HFF-Myc (cell line): ENCODE measurements around the gene PNMA1.

Experiments
- DNase-seq: peaks from one replicate; pipeline ENCODE4 v3.0.0-alpha.2; 2011; ENCODE audit warnings: low read depth; ENCODE audit errors: extremely low read depth
- H3K4me3 ChIP-seq: replicated peaks from 2 replicates; pipeline ENCODE4 v1.5.1; 2011; ENCODE audit warnings: low read depth, mild to moderate bottlenecking, control low read depth, low read length
- TF ChIP-seq, protein P1 (sequence below): IDR thresholded peaks from 2 replicates; pipeline ENCODE4 v1.5.1; 2012; ENCODE audit warnings: mild to moderate bottlenecking, low read depth, low read length, control low read depth; ENCODE audit errors: missing control alignments

Gene PNMA1

DNA sequence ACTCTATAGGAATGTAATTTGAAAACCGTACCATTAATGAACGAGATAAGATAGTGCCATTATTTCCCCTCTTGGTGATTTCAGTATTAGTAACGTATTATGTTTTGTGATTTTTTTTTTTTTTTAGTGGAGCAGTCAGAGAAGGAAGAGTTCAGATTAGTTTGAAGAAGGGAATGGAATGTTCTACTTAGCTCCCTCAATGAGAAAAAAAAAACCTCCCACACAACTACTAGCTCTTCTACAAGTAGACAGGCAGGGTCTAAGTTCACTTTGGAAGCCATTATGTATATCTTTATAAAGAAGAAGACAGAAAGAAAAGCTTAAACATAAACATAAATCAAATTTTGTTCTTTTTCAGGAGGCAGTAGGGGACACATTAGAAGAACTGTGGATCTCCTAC lies 27.3 kb downstream of the PNMA1 start:
- H3K4me3 ChIP-seq, result no peak overlapping the region
- TF ChIP-seq, protein P1, sequence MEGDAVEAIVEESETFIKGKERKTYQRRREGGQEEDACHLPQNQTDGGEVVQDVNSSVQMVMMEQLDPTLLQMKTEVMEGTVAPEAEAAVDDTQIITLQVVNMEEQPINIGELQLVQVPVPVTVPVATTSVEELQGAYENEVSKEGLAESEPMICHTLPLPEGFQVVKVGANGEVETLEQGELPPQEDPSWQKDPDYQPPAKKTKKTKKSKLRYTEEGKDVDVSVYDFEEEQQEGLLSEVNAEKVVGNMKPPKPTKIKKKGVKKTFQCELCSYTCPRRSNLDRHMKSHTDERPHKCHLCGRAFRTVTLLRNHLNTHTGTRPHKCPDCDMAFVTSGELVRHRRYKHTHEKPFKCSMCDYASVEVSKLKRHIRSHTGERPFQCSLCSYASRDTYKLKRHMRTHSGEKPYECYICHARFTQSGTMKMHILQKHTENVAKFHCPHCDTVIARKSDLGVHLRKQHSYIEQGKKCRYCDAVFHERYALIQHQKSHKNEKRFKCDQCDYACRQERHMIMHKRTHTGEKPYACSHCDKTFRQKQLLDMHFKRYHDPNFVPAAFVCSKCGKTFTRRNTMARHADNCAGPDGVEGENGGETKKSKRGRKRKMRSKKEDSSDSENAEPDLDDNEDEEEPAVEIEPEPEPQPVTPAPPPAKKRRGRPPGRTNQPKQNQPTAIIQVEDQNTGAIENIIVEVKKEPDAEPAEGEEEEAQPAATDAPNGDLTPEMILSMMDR, result no peak
- DNase-seq, result no peak

DNA sequence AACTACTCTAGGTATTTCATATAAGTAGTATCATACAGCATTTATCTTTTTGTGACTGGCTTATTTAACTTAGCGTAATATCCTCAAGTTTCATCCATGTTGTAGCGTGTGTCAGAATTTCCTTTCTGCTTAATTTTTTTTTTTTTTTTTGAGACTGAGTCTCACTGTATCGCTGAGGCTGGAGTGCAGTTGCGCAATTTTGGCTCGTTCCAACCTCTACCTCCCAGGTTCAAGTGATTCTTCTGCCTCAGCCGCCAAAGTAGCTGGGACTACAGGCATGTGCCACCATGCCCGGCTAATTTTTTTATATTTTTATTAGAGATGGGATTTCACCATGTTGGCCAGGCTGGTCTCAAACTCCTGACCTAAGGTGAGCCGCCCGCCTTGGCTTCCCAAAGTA lies 28.9 kb downstream of the PNMA1 start:
- H3K4me3 ChIP-seq, result no peak overlapping the region
- DNase-seq, result no peak
- TF ChIP-seq, protein P1, result no peak

DNA sequence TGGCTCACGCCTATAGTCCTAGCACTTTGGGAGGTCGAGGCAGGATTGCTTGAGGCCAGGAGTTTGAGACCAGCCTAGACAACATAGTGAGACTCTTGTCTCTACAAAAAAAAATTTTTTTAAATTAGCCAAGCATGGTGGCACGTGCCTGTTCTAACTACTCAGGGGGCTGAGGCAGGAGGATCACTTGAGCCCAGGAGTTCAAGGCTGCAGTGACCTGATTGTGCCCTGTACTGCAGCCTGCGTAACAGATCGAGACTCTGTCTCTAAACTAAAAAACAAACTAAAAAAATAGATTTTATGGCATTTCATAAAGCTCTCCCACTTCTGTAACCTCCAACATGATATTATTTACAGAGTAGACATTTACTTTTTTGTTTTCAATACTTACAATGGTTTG lies 29.6 kb downstream of the PNMA1 start:
- TF ChIP-seq, protein P1, result no peak
- no peak for DNase-seq
- no peak overlapping the region for H3K4me3 ChIP-seq

DNA sequence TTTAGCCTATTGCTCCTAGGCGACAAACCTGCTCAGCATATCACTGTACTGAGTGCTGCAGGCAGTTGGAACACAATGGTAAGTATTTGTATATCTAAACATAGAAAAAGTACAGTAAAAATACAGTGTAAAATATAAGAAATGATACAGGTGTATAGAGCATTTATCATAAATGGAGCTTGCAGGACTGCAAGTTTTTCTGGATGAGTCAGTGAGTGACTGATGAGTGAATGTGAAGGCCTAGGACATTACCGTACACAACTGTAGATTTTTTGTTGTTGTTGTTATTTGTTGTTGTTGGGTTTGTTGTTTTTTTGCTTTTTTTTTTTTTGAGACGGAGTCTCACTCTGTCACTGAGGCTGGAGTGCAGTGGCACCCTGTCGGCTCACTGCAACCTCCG lies 33.4 kb downstream of the PNMA1 start:
- no peak overlapping the region for H3K4me3 ChIP-seq
- DNase-seq, result no peak
- TF ChIP-seq, protein P1, result no peak

DNA sequence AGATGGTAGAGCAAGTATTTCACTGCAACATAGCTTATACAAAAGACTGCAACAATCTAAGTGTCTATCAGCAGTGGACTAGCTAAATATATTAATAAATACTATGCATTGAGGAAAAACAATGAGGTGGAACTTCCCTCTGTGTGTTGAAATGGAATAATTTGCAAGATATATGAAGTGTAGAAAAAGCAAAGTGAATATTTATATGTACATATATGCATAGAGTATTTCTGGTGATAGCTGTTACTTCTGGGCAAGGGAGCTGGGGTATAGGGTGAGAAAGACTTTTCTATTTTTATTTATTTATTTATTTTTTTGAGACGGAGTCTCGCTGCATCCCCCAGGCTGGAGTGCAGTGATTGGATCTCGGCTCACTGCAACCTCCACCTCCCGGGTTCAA lies 35.5 kb downstream of the PNMA1 start:
- no peak overlapping the region for H3K4me3 ChIP-seq
- no peak for DNase-seq
- TF ChIP-seq, protein P1, result no peak

DNA sequence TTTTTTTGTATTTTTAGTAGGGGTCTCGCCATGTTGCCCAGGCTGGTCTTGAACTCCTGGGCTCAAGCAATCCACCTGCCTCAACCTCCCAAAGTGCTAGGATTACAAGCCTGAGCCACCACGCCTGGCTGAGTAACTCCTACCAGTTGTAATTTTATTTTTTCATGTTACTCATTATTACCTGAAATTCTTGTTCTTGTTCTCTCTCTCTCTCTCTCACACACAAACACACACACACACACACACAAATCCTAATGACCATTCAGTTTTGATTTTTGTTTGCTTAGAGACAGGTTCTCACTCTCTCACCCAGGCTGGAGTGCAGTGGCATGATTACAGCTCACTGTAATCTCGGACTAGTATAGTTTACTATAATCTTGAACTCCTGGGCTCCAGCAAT lies 39.2 kb downstream of the PNMA1 start:
- H3K4me3 ChIP-seq, result no peak overlapping the region
- TF ChIP-seq, protein P1, result no peak
- DNase-seq, result no peak

DNA sequence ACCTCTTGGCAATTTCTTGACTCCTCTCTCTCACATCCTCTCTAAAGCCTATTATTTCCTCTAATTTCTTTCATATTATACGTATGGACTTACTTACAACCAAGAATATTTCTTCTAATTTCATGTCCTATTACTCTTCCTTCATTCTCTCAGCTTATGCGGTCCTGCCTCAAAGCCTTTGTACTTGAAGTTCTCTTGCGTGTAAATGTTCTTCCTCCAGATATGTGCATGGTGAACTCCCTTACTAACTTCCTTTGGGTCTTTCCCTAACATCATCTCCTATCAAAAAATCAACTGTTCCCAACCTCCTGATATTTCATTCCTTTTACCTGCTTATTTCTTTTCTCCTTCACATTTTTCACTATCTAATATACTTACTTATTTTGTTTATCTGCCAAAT lies 46.3 kb downstream of the PNMA1 start:
- TF ChIP-seq, protein P1, result no peak
- no peak for DNase-seq

More for the DNA sequence above, 46.3 kb downstream of the PNMA1 start:
- H3K4me3 ChIP-seq, result no peak overlapping the region
